HUES64 (cell line): Measurements from ENCODE around the gene LAMA3. TPM values are rescaled to one million over a fixed set of nuclear protein-coding genes. Genes with fewer than 3 reads are reported as not detected.
A peak's percentile ranks its signal among the peaks of the same experiment; 100 is the strongest.

Experiments
- H3K27ac ChIP-seq: 2 replicates; pipeline ENCODE4 v1.7.0; 2013; ENCODE audit warnings: low read depth, low read length, inconsistent platforms
- H3K27me3 ChIP-seq: 2 replicates; pipeline ENCODE4 v1.6.1; 2013; ENCODE audit warnings: mild to moderate bottlenecking, low read length; ENCODE audit not compliant: insufficient read depth
- H3K36me3 ChIP-seq: 2 replicates; pipeline ENCODE4 v1.6.1; 2013; ENCODE audit warnings: mild to moderate bottlenecking, low read length; ENCODE audit not compliant: insufficient read depth
- H3K4me1 ChIP-seq: 2 replicates; pipeline ENCODE4 v1.6.1; 2013; ENCODE audit warnings: mild to moderate bottlenecking, low read length, moderate library complexity; ENCODE audit not compliant: insufficient read depth
- H3K4me3 ChIP-seq: 2 replicates; pipeline ENCODE4 v1.5.1; 2013; ENCODE audit warnings: mild to moderate bottlenecking, low read length, moderate library complexity
- H3K9ac ChIP-seq: 2 replicates; pipeline ENCODE4 v1.6.1; 2013; ENCODE audit warnings: mild to moderate bottlenecking, low read depth, low read length
- H3K9me3 ChIP-seq: 2 replicates; pipeline ENCODE4 v1.6.1; 2013; ENCODE audit warnings: low read depth, low read length; ENCODE audit not compliant: insufficient read depth
- WGBS: fragments of 150-250, 120-280 bp; methylation state at CpG from one replicate; pipeline ENCODE4 v1.1.7; 2013; ENCODE audit warnings: missing lambda C conversion rate; 5-methylcytosine and 5-hydroxymethylcytosine counted together
- polyA plus RNA-seq, 2 experiments: library from polyadenylated mRNA; stranded (reverse); fragments of 50-300 nt; gene quantifications; one replicate each; pipeline ENCODE4 v1.2.3, GENCODE V29; 2013

Gene LAMA3
- 1.2 TPM for polyA plus RNA-seq (2013, experiment 1 of 2)
- polyA plus RNA-seq (2013, experiment 2 of 2): 0.19 TPM

DNA sequence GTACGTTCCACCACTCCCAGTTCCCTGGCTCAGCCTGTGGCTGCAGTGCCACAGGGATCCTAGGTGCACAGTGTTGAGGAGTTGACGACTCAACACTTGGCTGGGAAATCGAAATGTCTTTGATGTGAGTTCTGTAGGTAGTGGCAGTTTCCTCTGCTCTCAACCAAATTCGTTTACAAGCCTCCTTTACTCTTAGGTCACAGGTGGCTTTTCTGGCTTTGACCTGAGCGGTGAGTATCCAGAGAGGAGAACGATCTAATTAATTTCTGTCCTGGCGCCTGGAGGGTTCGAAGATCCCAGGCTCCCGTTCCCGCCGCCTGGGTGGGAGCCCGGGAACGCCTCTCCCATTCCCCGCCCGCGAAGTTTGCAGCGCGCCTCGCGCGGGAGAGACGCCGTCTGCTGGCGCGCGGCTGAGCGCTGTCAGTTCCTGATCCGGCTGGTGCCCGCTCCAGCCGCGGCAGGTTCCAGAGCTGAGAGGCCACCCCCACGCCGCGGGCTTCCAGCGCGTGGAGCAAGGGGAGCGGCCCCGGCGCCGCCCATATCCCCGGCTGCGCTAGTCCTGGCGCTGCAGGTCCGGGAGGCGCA is at the start of gene LAMA3:
Gene LAMA3, plus strand, starts transcription at position 423 of the 585 bp plus-strand sequence. CDS start 231 bp downstream, outside the sequence.
- H3K9ac ChIP-seq: no peak within 1 kb of the TSS
- WGBS: 2% methylated on average over 44 of the region's 45 CpGs

DNA sequence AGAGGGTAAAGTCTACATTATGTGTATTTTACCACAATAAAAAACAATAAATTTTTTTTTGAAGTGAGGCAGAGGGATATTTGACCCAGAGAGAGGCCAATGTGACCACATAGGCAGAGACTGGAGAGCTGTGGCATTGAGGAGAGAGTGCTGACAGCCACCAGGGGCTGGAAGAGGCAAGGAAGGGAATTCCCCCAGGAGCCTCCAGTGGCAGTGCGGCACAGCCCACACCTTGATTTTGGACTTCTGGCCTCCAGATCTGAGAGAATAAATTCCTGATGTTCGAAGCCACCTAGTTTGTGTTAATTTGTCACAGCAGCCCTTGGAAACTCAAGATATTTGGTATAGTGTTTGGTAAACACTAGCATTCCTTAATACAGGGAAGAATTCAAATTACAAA is 49.2 kb upstream of the LAMA3 start:
- H3K9me3 ChIP-seq: peaks cover 15% of the 10 kb centered on the region
- no peaks in the 10 kb centered on the region for H3K36me3 ChIP-seq
- 92% methylated on average over 2 of the region's 2 CpGs for WGBS
- H3K27ac ChIP-seq: no peak overlapping the region
- peaks cover 9% of the 10 kb centered on the region; the same call in 1 of the 2 replicates for H3K4me1 ChIP-seq
- no peaks in the 10 kb centered on the region for H3K27me3 ChIP-seq
- H3K9ac ChIP-seq: no peak overlapping the region
- H3K4me3 ChIP-seq: no peak overlapping the region

More for the DNA sequence above, at the start of gene LAMA3:
- Histone ChIP-seq H3K36me3 (no peaks in the 10 kb centered on the region), H3K27me3 (peaks cover 50% of the 10 kb centered on the region), H3K4me3 (peak within 1 kb of the TSS; percentile 53), H3K4me1 (0 out of 2 replicates have a peak, but pooled peaks cover 4% of the 10 kb centered on the region), H3K27ac (no peak within 1 kb of the TSS), H3K9me3 (no peaks in the 10 kb centered on the region)

- no peak overlapping the region for H3K9ac ChIP-seq
- WGBS: 84% methylated on average over 11 of the region's 11 CpGs
- no peaks in the 10 kb centered on the region for H3K4me1 ChIP-seq
- H3K9me3 ChIP-seq: peaks cover 15% of the 10 kb centered on the region
- no peaks in the 10 kb centered on the region for H3K27me3 ChIP-seq
- H3K36me3 ChIP-seq: no peaks in the 10 kb centered on the region
- no peak overlapping the region for H3K4me3 ChIP-seq
- no peak overlapping the region for H3K27ac ChIP-seq
Observed at GRCh38 chr18:23641143-23641720, 48.0 kb upstream of the LAMA3 start.

DNA sequence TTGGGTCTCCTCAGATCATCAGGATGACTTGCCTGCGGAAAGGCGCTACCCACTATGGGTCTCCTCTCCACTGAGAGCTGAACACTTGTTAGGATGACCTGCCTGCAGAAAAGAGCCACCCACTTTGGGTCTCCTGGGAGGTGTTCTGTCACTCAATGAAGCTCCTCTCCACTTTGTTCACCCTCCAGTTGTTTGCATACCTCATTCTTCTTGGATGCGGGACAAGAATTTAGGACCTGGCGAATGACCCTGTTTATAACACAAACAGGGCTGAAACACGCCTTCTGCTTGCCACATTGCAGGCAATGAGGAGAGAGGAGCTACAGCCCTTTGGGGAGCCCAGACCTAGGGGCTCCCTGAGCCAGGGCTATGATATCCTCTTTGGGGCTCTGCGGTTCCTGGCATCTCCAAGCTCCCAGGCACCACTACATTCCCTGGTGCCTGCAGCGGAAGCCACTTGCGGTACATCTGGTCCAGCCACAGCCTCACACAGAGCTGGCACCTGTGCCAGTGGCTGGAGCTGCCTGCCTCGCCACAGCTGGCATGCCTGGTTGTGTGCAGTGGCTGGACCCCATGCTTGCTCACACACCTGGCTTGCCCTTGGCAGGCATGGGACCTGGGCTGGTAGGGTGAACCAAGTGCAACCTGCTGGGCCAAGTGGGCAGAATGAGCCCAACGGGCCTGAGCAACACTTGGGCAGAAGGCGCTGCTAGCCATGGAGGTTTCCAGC is 47.2 kb upstream of the LAMA3 start:
- H3K4me3 ChIP-seq: no peak overlapping the region
- WGBS: 97% methylated on average over 11 of the region's 11 CpGs
- no peak overlapping the region for H3K9ac ChIP-seq
- H3K4me1 ChIP-seq: no peaks in the 10 kb centered on the region
- no peak overlapping the region for H3K27ac ChIP-seq
- no peaks in the 10 kb centered on the region for H3K36me3 ChIP-seq
- H3K27me3 ChIP-seq: no peaks in the 10 kb centered on the region
- H3K9me3 ChIP-seq: peaks cover 15% of the 10 kb centered on the region

GRCh38 chr18:23643815-23644490 is 45.3 kb upstream of the LAMA3 start:
- H3K4me1 ChIP-seq: no peaks in the 10 kb centered on the region
- H3K27ac ChIP-seq: no peak overlapping the region
- H3K9me3 ChIP-seq: peaks cover 15% of the 10 kb centered on the region
- no peak overlapping the region for H3K9ac ChIP-seq
- H3K36me3 ChIP-seq: no peaks in the 10 kb centered on the region
- no peak overlapping the region for H3K4me3 ChIP-seq
- 98% methylated on average over 2 of the region's 2 CpGs for WGBS
- no peaks in the 10 kb centered on the region for H3K27me3 ChIP-seq

- H3K27ac ChIP-seq: no peak overlapping the region
- H3K4me3 ChIP-seq: no peak overlapping the region
- peaks cover 15% of the 10 kb centered on the region for H3K9me3 ChIP-seq
- no peak overlapping the region for H3K9ac ChIP-seq
- H3K4me1 ChIP-seq: no peaks in the 10 kb centered on the region
- H3K27me3 ChIP-seq: no peaks in the 10 kb centered on the region
- WGBS: 91% methylated on average over 4 of the region's 4 CpGs
- no peaks in the 10 kb centered on the region for H3K36me3 ChIP-seq
Observed at GRCh38 chr18:23645568-23646175, 43.6 kb upstream of the LAMA3 start.

GRCh38 chr18:23646282-23646681 is 43.0 kb upstream of the LAMA3 start:
- H3K36me3 ChIP-seq: no peaks in the 10 kb centered on the region
- peaks cover 14% of the 10 kb centered on the region for H3K9me3 ChIP-seq
- 94% methylated on average over 2 of the region's 2 CpGs for WGBS
- no peaks in the 10 kb centered on the region for H3K27me3 ChIP-seq
- no peak overlapping the region for H3K9ac ChIP-seq
- H3K4me3 ChIP-seq: no peak overlapping the region
- peaks cover 2% of the 10 kb centered on the region for H3K4me1 ChIP-seq
- H3K27ac ChIP-seq: no peak overlapping the region

DNA sequence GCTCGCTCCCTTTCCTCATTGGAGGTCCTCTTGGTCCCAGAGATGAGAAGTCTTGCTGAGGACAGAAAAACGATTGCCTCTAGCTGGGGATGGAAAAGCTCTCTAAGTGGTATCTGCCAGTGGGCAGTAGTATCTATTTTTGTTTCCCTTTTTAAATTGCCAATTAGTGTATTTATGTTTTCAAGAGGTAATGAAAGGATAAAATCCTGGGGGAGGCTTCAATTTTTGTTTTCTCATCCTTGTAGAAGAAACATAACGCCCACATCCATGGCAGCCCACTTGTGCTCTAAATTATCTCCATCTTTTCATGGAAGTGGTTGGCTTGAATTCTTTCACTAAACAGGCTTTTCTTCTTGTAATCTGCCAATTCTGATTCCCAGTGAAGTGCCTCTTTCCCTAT is 40.8 kb upstream of the LAMA3 start:
- H3K9me3 ChIP-seq: no peaks in the 10 kb centered on the region
- H3K4me1 ChIP-seq: peaks cover 9% of the 10 kb centered on the region
- no peak overlapping the region for H3K9ac ChIP-seq
- no peaks in the 10 kb centered on the region for H3K36me3 ChIP-seq
- no peak overlapping the region for H3K27ac ChIP-seq
- H3K27me3 ChIP-seq: no peaks in the 10 kb centered on the region
- H3K4me3 ChIP-seq: no peak overlapping the region
- 88% methylated on average over 3 of the region's 3 CpGs for WGBS

DNA sequence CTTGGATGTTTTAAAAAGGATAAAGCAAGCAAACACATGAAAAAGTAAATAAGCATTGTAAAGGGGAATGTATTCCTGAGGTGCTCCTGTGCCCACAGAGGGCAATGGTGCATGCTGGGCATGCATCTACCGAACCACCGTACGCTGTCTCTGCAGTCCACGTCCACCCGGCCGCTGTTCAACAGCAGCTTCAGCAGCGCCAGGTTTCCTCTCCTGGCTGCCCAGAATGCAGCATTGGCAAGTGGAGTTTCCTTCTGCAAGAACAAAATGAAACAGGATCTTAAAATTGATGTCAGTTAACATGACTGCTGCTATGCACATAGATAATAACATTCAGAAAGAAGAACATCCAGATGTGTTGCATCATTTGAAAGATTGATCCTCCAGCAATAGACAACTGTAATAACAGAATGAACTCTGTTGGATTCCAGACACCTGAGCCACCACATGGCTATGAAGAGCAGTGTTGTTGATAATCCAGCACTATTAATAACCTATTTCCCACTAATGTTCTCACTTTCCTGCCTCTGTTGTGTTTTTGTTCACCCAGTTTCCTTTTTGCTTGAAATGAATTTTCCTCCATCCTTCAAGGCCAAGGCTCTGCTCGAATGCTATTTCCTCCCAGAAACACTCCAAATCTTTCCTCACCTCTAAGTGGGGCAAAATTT is 40.2 kb upstream of the LAMA3 start:
- Histone ChIP-seq H3K9me3 (no peaks in the 10 kb centered on the region), H3K27ac (no peak overlapping the region)
- 94% methylated on average over 8 of the region's 8 CpGs for WGBS

GRCh38 chr18:23650968-23651927 is 38.0 kb upstream of the LAMA3 start:
- Histone ChIP-seq H3K27ac (no peak overlapping the region), H3K9me3 (no peaks in the 10 kb centered on the region)
- 88% methylated on average over 4 of the region's 6 CpGs for WGBS

More for the DNA sequence above, 40.2 kb upstream of the LAMA3 start:
- Histone ChIP-seq H3K9ac (no peak overlapping the region), H3K4me1 (peaks cover 9% of the 10 kb centered on the region), H3K36me3 (no peaks in the 10 kb centered on the region), H3K4me3 (no peak overlapping the region), H3K27me3 (no peaks in the 10 kb centered on the region)

More at GRCh38 chr18:23650968-23651927, 38.0 kb upstream of the LAMA3 start:
- H3K9ac ChIP-seq: no peak overlapping the region
- no peaks in the 10 kb centered on the region for H3K36me3 ChIP-seq
- H3K4me1 ChIP-seq: peaks cover 9% of the 10 kb centered on the region
- no peaks in the 10 kb centered on the region for H3K27me3 ChIP-seq
- no peak overlapping the region for H3K4me3 ChIP-seq
